Panc1 (cell line): ENCODE results near the gene ZNF18. TPM values are rescaled to one million over a fixed set of nuclear protein-coding genes. Genes with fewer than 3 reads are reported as not detected.

Source experiments
- ATAC-seq: fragments of 200-7000 bp; cut with Tn5 transposase; 2 replicates; pipeline ENCODE4 v1.9.1; 2020; ENCODE audit warnings: mild to moderate bottlenecking, moderate library complexity
- BruUV-seq: library from RNA; stranded (reverse); fragments of 400-500 nt; replicated peaks from 2 replicates; lab custom pipeline; 2021; lab: Mats Ljungman, UMichigan
- CTCF ChIA-PET: fragments of 300-600 bp; sonication (Branson Sonifier 250); formaldehyde crosslinking; loops from one replicate; lab custom pipeline; 2022; ENCODE audit warnings: antibody characterized with exemption; lab: Charles Lee
- POLR2A ChIA-PET: fragments of 300-600 bp; sonication (Branson Sonifier 250); formaldehyde crosslinking; loops from one replicate; lab custom pipeline; 2022; ENCODE audit warnings: antibody characterized with exemption; lab: Charles Lee
- DNase-seq: peaks from one replicate; pipeline ENCODE4 v3.0.0-alpha.2; 2010; ENCODE audit warnings: low read depth, low spot score
- H3K27ac ChIP-seq: 2 replicates; pipeline ENCODE4 v1.5.1; 2011; ENCODE audit warnings: mild to moderate bottlenecking, low read length, inconsistent platforms
- H3K27me3 ChIP-seq: fragments of 200-500 bp; sonication (Bioruptor generic); 2 replicates; pipeline ENCODE4 v1.6.0; 2014; ENCODE audit warnings: low read length, inconsistent platforms; ENCODE audit not compliant: control insufficient read depth, insufficient read depth
- H3K36me3 ChIP-seq: fragments of 200-500 bp; sonication (Bioruptor generic); 2 replicates; pipeline ENCODE4 v1.5.1; 2014; ENCODE audit warnings: inconsistent platforms, mild to moderate bottlenecking, low read length, moderate library complexity; ENCODE audit not compliant: control insufficient read depth, insufficient read depth
- H3K4me1 ChIP-seq: 2 replicates; pipeline ENCODE4 v1.5.1; 2011; ENCODE audit warnings: inconsistent platforms, mild to moderate bottlenecking, low read length, moderate library complexity; ENCODE audit not compliant: control insufficient read depth, insufficient read depth
- H3K4me3 ChIP-seq, 2 experiments: 2 replicates each; pipeline ENCODE4 v1.5.1; 2011 to 2012; ENCODE audit warnings: low read depth in 2 of 2, low read length in 2 of 2, mild to moderate bottlenecking in 2 of 2, inconsistent platforms in 1 of 2, moderate library complexity in 1 of 2
- H3K9me3 ChIP-seq: fragments of 200-500 bp; sonication (Bioruptor generic); 2 replicates; pipeline ENCODE4 v1.5.1; 2014; ENCODE audit warnings: low read depth, mild to moderate bottlenecking, inconsistent platforms, low read length, moderate library complexity; ENCODE audit not compliant: control insufficient read depth, insufficient read depth
- POLR2AphosphoS5 ChIP-seq: IDR thresholded peaks from 2 replicates; pipeline ENCODE4 v1.6.1; 2012; ENCODE audit warnings: mild to moderate bottlenecking, low read depth, low read length, moderate library complexity
- REST ChIP-seq, 2 experiments: IDR thresholded peaks; 2 replicates each; pipeline ENCODE4 v1.6.1; 2011 to 2012; ENCODE audit warnings: low read depth in 2 of 2, control low read depth in 1 of 2, low read length in 1 of 2, mild to moderate bottlenecking in 1 of 2, moderate library complexity in 1 of 2; ENCODE audit not compliant: insufficient read depth in 1 of 2
- SIN3A ChIP-seq: IDR thresholded peaks from 2 replicates; pipeline ENCODE4 v1.6.1; 2012; ENCODE audit warnings: low read depth, mild to moderate bottlenecking, low read length, moderate library complexity, borderline replicate concordance; ENCODE audit not compliant: insufficient read depth
- TCF7L2 ChIP-seq: IDR thresholded peaks from 2 replicates; pipeline ENCODE4 v1.6.1; 2011; ENCODE audit warnings: mild to moderate bottlenecking, low read depth, low read length, inconsistent platforms
- in situ Hi-C: cut with HindIII; loops from 2 replicates; pipeline ENCODE4 v1.10.0; 2016; ENCODE audit warnings: low sequenced_read_pairs, low pct_unique_long_range_greater_than_20kb
- intact Hi-C: fragments of 100-400 bp; cut with micrococcal nuclease; formaldehyde crosslinking; loops from one replicate; pipeline ENCODE4 v1.10.0; 2022; ENCODE audit not compliant: unreplicated experiment
- total RNA-seq: library from RNA; stranded (reverse); gene quantifications from one replicate; pipeline ENCODE4 v1.2.1, GENCODE V29; 2021; ENCODE audit not compliant: unreplicated experiment
- TF ChIP-seq, protein P1 (sequence below): fragments of 450-650 bp; IDR thresholded peaks from 2 replicates; pipeline ENCODE4 v1.5.1; 2017; ENCODE audit warnings: mild to moderate bottlenecking

ZNF18 gene
- total RNA-seq, 1 experiment from 2014 or later: 7.4 TPM

GRCh38 chr17:12035673-12036072 is 38.4 kb upstream of the ZNF18 start:
- no peak overlapping the region for H3K27ac ChIP-seq
- in situ Hi-C loops (no loop called here), intact Hi-C loops (no loop called here)
- CTCF ChIA-PET: no interaction called here
- H3K36me3 ChIP-seq: no peaks in the 10 kb centered on the region
- no peak for TF ChIP-seq POLR2AphosphoS5
- TF ChIP-seq REST (IDR thresholded peaks at IDR 0.05; ENCODE audit: insufficient read depth in 1 of 2, low read depth in 2 of 2, low read length in 1 of 2): no peak
- TF ChIP-seq SIN3A: no peak
- TF ChIP-seq, protein P1, sequence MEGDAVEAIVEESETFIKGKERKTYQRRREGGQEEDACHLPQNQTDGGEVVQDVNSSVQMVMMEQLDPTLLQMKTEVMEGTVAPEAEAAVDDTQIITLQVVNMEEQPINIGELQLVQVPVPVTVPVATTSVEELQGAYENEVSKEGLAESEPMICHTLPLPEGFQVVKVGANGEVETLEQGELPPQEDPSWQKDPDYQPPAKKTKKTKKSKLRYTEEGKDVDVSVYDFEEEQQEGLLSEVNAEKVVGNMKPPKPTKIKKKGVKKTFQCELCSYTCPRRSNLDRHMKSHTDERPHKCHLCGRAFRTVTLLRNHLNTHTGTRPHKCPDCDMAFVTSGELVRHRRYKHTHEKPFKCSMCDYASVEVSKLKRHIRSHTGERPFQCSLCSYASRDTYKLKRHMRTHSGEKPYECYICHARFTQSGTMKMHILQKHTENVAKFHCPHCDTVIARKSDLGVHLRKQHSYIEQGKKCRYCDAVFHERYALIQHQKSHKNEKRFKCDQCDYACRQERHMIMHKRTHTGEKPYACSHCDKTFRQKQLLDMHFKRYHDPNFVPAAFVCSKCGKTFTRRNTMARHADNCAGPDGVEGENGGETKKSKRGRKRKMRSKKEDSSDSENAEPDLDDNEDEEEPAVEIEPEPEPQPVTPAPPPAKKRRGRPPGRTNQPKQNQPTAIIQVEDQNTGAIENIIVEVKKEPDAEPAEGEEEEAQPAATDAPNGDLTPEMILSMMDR: no peak
- no peak for TF ChIP-seq TCF7L2
- no peaks in the 10 kb centered on the region for H3K27me3 ChIP-seq
- POLR2A ChIA-PET: no interaction called here
- H3K4me1 ChIP-seq: no peaks in the 10 kb centered on the region
- H3K4me3 ChIP-seq: no peak overlapping the region
- ATAC-seq (no peak), DNase-seq (no peak)
- no peaks in the 10 kb centered on the region for H3K9me3 ChIP-seq
- no TSS peak for BruUV-seq

- TF ChIP-seq POLR2AphosphoS5 (no peak), TCF7L2 (no peak), REST (IDR thresholded peaks at IDR 0.05; ENCODE audit: insufficient read depth in 1 of 2, low read depth in 2 of 2, low read length in 1 of 2) (no peak), SIN3A (no peak)
- TF ChIP-seq, protein P1: no peak
- CTCF ChIA-PET: no interaction called here
- Histone ChIP-seq H3K4me3 (no peak overlapping the region), H3K4me1 (no peaks in the 10 kb centered on the region), H3K27ac (no peak overlapping the region), H3K36me3 (no peaks in the 10 kb centered on the region), H3K27me3 (no peaks in the 10 kb centered on the region), H3K9me3 (no peaks in the 10 kb centered on the region)
- no peak for DNase-seq
- POLR2A ChIA-PET: no interaction called here
- intact Hi-C loops: no loop called here
- no TSS peak for BruUV-seq
- in situ Hi-C loops: no loop called here
- no peak for ATAC-seq
Measured at GRCh38 chr17:12034538-12034937, 37.3 kb upstream of the ZNF18 start.
